ENCODE results near the gene SETD5.

SETD5 gene, protein sequence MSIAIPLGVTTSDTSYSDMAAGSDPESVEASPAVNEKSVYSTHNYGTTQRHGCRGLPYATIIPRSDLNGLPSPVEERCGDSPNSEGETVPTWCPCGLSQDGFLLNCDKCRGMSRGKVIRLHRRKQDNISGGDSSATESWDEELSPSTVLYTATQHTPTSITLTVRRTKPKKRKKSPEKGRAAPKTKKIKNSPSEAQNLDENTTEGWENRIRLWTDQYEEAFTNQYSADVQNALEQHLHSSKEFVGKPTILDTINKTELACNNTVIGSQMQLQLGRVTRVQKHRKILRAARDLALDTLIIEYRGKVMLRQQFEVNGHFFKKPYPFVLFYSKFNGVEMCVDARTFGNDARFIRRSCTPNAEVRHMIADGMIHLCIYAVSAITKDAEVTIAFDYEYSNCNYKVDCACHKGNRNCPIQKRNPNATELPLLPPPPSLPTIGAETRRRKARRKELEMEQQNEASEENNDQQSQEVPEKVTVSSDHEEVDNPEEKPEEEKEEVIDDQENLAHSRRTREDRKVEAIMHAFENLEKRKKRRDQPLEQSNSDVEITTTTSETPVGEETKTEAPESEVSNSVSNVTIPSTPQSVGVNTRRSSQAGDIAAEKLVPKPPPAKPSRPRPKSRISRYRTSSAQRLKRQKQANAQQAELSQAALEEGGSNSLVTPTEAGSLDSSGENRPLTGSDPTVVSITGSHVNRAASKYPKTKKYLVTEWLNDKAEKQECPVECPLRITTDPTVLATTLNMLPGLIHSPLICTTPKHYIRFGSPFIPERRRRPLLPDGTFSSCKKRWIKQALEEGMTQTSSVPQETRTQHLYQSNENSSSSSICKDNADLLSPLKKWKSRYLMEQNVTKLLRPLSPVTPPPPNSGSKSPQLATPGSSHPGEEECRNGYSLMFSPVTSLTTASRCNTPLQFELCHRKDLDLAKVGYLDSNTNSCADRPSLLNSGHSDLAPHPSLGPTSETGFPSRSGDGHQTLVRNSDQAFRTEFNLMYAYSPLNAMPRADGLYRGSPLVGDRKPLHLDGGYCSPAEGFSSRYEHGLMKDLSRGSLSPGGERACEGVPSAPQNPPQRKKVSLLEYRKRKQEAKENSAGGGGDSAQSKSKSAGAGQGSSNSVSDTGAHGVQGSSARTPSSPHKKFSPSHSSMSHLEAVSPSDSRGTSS (N-terminal part only)

DNA sequence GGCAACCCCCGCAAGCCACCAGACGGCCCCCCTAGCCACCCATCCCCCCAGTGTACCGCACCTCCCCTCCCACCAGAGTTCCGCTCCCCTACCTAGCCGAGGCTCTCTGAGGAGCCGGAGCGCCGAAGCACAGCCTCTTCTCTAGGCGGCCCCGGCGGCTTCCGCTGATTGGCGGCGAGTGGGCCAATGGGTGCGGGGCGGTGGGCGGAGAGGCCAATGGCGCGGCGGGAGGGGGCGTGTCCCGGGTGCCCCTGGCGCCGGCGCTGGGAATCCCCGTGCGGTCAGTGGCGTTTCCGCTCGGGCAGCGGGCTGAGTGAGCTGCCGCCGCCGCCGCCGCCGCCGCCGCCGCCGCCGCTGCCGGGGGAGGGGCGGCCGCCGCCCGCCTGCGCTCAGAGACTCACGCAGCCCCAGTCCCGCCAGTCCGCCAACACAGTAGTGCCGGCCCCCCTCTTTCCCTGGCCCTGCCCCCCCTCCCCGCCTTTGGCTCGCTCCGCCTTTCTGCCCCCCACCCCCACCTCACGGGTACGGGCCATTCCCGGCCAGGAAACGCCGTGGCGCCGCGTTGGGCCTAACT is at the start of gene SETD5:
TSS of gene SETD5 (plus strand) at position 284 of the 574 bp plus-strand sequence. CDS start 31,324 bp downstream, outside the sequence.
- DNase-seq = peak; percentile 87

DNA sequence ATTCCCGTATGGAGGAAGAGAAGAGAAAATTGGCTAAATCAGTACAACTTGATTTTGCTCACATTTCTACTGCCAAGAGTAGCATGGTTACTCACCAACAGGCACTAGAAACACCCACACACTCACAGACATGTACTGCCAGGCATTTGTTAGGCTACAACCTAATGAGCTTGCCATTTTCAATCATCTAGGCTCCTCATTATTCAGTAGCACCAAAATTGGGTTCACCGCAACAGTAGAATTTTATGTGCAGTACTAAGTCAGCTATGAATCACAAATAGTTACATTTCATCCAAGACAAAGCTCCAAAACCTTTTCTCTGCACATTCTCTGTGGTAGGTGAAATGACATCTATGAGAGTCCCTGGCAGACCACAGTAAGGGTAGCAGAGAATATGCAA is 49.5 kb upstream of the SETD5 start:
- DNase-seq = no peak

DNA sequence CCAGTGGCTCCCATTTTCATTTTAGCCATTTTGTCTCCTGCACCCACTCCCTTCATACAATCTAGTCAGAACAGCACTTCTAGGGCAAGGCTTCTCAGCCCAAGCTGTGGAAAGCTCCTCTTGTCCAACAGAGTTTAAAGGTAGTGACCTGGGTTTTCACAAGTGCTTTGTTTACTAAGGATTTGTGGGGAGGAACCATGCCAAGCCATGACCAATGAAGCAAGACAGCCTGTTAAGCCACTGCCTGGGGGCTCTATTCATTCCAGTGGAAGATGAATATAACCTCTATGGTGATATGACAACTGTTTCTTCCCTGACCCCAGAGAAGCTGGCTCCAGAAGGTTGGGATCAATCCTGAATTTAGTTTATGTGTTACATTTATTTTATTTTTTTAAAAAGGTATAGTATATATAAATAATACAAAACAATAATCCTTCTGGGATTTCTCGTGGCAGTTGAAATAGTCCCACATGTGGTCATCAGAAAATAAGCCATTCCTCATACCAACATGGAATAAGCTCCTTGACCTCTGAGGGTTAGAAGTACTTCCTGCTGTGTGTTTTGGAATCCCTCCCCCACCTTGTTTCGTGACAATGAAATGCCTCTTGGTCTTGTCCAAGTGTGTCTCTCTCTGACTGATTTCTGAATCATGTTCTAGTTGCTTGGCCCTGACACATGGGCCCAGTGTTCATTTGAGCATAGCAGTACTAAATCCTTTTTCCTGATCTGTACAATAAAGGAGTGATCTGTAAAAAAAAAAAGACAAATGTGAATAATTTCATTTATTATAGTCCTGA is 47.9 kb upstream of the SETD5 start:
- DNase-seq = no peak

DNA sequence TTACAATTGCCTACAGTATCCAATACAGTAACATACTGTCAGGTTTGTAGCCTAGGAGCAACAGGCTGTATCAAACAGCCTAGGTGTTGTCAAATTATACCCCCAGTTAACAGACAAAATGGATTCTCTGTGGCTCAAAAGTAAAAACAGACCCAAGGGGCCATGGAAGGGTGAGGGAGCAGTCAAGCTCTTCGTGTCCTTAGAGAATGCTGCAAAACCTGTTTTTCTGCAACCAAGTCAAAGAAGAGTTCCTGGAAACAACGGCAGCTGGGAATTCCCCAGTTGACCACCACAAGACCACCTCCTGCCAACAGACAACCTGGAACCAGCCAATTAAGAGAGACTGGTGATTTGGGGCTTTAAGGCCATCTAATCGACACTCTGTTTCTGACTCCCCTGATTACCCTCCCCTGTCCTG is 45.7 kb upstream of the SETD5 start:
- DNase-seq = peak; percentile 10

DNA sequence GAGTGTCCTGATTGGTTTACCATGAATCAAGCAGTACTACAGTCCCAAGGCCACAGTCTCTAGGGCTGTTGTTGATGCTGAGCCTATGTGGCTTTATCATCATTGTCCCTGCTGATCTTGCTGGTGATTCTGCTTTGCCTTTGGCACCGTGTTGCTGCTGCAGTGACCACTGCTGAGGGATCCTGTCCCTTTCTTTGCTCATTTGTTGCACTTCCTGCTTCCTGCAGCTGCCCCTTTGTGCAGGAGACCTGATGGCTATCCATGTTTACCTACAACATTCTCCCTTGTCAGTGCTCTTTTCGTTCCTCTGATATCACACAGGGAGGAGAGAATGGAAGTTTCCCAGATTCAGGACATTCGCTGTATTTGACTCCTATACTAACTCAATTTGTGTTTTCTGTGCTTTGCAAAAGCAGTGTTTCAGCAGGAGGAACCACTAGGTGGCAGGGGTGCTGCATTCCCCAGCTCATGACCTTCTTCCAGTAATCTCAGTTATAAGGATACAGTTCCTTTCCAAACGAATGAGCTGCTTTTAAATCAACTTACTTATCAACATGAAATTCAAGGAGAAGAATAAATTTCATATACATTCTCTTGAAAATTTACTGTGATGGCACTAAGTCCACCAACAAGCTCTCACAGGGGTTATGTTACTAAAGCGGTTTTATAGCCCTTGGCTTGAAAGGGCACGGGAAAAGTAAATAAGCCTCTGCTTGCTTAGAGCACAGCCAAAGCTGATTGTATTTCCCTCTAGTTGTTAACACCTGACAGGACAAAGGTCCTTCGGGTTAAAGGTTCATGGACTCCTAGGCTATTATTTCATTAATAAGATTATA is 44.3 kb upstream of the SETD5 start:
- DNase-seq = no peak

DNA sequence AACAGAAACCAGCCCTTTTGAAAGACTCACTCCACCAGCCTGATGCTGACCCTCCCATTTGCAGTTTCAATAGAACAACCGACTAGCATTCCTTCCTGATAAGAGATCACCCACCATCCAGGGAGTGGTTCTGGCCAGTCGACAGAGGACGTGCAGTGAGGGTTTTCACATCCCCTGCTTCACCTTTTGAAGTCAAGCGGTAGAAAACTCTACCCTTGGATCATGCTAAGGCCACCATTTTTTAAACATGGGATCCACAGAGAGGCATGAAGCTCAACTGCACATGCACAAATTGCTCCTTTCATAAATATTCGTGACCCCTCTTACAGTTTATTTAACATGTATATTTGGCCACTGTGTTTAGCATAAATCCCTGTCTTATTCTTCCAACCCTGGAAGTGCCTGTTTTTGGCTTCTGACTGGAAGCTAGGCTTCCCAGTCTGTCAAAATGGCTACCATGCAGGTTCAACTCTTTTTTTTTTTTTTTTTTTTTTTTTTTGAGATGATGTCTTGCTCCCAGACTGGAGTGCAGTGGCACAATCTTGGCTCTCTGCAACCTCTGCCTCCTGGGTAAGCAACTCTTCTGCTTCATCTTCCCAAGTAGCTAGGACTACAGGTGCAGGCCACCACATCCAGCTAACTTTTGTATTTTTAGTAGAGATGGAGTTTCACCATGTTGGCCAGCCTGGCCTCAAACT is 35.6 kb upstream of the SETD5 start:
- DNase-seq = no peak

DNA sequence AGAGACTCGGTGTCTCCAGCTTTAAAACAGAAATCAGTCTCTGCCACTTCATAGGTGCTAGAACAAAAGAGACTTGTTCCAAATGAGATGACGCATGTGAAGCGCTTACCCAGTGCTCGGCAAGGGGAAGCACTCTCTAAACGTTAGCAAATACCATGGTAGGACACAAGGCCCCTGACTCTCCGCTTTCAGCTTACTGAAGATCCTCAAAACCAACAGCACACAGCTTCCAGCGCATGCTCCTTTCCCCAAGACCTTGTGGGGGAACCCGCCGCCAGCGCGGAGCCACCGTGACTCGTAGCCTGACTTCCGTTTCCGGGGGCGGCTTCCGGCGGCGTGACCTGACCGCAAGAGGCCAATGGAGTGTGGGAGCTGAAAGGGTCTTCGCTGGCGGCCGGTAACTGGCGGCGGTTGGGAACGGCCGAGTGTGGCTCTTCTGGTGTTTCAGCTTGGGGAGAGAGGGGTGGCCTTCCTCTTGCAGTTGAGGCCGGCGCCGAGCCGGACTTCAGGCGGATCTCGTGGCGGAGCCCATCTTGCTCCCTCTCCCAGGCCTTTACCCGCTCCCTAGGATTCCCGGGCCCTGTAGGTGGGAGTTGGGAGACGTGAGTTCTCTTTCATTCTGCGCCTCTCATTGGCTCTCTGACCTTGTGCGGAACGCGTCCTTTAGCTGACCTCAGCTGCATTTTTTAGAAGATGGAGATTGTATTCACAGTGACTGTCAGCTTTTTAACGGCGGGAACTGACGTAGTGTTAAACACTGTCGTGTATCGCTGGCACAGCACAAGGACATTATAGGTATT is 34.5 kb upstream of the SETD5 start, which contains the start of gene THUMPD3:
TSS of gene THUMPD3 (plus strand) at position 324 of the 800 bp plus-strand sequence. CDS start 2,015 bp downstream, outside the sequence.
- peak; percentile 70 for DNase-seq

DNA sequence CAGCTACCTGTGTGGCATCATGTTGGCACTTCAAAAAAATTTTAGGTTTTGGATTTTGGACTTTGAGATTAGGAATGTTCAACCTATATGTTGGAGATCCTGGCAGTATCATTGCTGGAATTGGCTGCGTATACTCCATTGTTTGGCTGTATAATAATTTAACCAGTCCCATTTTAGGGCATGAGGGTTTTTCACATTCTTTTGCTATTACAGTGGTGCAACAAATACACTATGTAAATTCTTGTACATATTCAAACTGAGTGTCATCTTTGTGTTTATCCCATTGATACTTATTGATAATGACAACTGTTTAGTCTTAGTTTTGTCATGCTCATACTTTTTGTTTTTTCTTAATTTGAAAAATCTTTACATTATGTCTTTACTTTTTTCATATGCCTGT is 27.9 kb upstream of the SETD5 start:
- DNase-seq = no peak

DNA sequence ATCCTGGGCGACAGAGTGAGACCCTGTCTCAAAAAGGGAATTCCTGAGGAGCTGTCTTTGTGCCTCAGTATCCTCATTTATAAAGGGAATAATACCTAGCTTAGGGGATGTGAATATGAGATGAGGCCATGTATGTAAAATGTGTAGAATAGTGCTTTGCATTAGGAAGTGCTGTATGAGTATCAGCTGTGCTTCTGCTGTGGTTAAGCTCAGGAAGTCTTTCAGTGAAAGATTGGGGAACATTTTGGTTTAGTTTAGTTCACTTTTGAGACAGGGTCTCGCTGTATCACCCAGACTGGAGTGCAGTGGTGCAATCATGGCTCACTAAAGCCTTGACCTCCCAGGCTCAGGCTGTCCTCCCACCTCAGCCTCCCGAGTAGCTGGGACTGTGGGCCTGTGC is 23.9 kb upstream of the SETD5 start:
- no peak for DNase-seq

DNA sequence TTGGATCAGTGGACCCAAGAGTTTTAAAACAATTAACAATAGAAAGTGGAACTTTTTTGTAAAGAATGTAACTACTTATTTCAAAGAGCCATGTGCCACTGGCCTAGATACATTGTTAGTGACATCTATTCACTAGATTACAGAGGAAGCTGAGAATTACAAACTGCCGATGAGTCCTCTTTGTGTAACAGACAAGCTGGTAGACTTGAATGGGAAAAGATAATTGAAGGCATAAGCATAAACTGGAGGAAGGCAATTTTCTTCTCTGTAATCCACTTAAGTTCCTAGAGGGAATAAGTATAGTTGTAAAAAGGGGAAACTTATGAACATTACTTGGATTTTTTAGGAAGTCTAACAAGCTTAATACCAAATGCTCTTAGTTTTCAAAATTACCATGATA is 19.4 kb upstream of the SETD5 start:
- DNase-seq = no peak

DNA sequence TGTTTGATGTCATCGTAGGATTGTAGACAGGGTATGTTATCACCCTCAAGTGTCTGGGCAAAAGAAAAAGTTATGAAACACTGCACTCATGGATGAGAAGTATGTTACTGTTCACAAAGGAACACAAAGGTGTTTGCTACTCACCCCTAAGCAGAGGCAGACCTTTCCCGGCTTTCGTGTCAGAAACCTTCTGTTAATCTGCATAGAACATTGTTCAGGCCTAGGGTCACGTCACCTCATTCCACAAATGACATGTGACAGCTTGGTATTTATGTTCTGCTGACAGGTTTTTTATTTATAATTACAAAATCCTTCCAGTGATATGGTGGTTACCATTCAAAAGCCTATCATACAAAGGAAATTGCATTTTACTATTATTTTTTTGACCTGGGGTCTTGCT is 18.1 kb upstream of the SETD5 start:
- no peak for DNase-seq

DNA sequence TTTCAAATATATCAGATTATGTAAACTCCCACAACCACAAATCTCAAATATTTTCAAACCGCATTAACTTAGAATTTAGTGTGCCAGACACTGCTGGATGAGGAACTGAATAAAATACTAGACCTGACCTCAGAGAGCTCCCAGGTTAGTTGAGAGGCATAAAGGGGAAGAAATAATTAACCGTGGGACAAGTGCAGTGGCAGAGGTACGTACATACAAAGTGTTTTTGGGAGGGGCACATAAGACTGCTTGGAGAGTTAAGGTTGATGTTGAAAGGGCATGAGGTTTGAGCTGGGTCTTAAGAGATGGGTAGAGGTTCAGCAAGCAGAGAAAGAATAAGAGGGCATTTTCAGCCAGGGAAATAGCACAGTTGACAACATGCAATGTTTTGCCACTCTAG is 17.4 kb upstream of the SETD5 start:
- no peak for DNase-seq

DNA sequence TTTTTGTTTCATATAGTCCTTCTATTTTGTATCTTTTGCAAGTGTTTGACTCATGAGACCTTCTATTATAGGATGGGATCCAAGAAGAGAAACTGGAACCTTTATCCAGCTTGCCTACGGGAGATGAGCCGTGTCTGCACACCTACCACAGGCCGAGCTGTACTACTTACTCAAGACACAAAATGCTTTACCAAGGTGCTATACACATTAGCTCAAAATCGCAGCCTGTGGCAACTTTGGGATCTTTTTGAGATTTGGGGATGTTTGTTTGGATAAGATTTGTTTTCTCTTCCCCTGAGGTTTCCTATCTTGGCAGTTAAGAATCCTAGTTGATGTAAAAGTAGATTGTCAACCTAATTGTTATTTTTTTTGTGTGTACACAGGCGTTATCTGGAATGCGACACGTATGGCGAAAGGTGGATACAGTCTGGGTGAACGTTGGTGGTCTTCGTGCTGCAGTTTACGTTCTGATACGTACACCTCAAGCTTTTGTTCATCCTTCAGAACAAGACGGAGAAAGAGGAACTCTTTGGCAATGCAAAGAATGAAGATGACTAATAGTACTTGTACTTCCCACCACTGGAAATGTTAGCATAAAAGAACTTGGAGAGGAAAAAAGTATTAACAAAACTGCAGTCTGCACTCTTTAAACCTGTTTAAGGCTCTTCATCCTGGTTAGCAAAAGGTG is 13.1 kb upstream of the SETD5 start:
- no peak for DNase-seq

DNA sequence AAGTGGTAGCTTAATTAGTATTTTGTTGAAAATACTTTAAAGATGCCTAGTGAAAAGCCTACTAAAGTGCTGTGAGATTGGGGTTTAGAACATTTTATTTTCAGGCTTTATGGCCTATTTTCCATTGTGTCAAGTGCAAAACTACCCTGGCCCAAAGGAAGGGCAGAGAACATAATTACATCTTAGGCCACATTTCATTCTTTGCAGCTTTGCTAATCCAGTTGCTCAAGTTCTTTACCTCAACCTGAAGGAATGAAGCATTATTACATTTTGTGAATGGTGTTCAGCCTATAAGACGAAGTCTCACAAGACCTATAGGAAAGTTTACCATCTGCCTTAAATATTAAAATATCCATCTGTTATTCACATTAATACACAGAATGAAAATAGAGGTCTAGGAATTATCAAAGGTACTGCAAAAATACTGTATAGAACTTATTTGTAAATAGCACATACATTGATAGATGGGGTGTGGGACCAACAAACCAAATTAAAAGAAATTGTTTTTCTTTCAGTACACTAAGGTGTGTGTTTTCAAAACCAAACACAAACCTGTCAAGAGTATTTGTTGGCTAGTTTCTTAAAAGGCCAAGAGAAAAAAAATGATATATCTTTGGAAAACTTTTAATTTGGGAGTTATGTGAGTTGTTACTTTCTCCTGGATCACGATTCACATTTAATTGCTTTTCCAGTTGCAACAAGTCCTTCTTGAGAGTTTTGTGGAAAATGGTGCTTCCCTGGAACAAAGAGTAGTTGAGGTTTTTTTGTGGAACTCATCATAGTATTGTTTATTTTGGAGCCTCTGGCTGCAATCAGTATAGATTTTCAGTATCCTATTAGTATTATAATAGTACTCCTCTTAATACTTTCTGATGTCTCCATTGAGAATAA is 12.0 kb upstream of the SETD5 start:
- DNase-seq = no peak

DNA sequence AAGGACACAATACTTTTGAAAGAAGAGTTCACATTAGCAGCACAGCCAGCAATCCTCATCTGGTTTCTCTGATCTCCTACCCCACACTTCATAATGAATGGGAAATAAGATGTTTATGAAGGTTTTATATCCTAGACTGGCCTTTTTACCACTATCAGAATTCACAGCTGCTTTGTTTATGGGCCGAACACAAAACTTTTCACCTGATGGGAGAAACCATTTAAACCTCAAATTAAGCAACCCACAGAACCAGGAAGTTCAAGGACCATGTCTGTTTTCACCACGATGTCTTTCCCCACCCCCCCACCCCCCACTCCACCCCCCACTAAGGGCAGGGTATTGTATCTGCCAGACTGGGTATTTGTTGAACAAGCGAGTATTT is 11.3 kb upstream of the SETD5 start:
- no peak for DNase-seq

DNA sequence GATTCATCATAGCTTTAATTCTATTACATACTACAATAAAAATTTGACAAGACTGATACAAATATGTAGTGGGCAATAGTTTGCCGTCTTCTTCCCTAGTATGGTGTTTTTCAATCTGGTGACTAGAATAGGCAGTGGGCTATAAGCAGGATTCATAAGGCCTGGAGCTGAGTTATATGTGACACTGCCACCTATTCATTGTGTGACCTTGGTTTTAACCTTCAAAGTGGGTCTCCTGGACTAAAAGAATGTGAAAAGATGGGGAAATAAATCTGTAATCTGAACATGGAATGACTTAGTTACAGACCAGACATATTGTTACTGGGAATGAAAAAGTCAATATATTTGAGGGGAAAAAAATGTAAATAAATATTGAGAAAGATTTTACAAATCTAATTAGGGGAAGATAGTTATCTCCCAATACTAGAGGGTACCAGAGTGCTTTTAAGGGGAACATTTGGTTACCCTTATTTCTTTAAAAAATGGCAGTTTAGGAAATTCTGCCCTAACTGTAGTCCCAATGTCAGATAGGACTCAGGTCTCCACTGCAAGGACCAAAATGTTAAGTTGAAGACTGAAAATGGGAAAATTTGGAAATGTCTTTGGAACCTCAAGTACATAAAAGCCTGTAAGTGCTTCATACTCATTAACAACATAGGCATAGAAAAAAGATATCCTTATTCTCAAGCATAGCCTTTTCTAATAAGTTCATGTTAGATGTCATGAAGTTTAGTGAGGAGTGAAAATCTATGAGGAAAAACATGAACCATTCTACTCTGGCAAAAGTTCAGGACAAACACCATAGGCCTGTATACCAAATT is 10.7 kb upstream of the SETD5 start:
- no peak for DNase-seq

DNA sequence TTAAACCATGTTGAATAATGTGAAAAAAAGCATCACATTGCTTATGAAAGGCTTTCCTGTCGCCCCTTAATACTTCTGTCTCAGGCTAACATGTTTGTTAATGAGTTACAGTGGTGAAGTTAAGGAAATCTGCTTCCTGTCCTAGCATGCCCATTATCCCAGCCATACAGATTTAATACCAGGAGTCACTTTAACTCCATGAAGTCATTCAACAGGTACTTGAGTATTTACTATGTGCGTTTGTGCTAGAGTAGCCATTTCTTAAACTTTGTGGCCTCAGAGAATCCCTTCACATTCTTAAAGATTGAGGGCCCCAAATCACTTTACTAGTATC is 10.1 kb upstream of the SETD5 start:
- no peak for DNase-seq
